Activated CD4-positive, alpha-beta T cell treated with anti-CD3 and anti-CD28 coated beads, Interleukin-2, amount 10 ng/mL, durations not matched to agents 24 days and 14 days (primary cell): Measurements from ENCODE around the gene HS6ST2. TPM values are rescaled to one million over a fixed set of nuclear protein-coding genes. Genes with fewer than 3 reads are reported as not detected.
"Not testable (repeated sequence)": the region's sequence is repeated elsewhere in the genome, so short reads cannot be mapped to it uniquely, and the experiment has no call there.

ENCODE experiments used
- DNase-seq: peaks from one replicate; pipeline ENCODE4 v3.0.0; 2022
- H3K27ac Mint-ChIP-seq: one replicate; pipeline ENCODE4 v1.8.0; 2022; ENCODE audit warnings: mild to moderate bottlenecking, mixed read lengths
- H3K27me3 Mint-ChIP-seq: one replicate; pipeline ENCODE4 v1.8.0; 2022; ENCODE audit warnings: mixed read lengths
- H3K36me3 Mint-ChIP-seq: one replicate; pipeline ENCODE4 v1.8.0; 2022; ENCODE audit warnings: low read depth, mild to moderate bottlenecking, mixed read lengths
- H3K4me1 Mint-ChIP-seq: one replicate; pipeline ENCODE4 v1.8.0; 2021; ENCODE audit warnings: mixed read lengths
- H3K4me3 Mint-ChIP-seq: one replicate; pipeline ENCODE4 v1.8.0; 2022; ENCODE audit warnings: mild to moderate bottlenecking, moderate library complexity, mixed read lengths
- H3K9me3 Mint-ChIP-seq: one replicate; pipeline ENCODE4 v1.8.0; 2021; ENCODE audit warnings: mixed read lengths
- intact Hi-C: fragments of 100-400 bp; cut with micrococcal nuclease; formaldehyde crosslinking; loops from one replicate; pipeline ENCODE4 v1.15.1; 2023
- total RNA-seq: library from RNA; stranded (reverse); gene quantifications from 2 replicates; pipeline ENCODE4 v1.2.3, GENCODE V29; 2022

HS6ST2 gene
- total RNA-seq, 1 donor from 2014 or later = 1.2 TPM

- Mint-ChIP-seq H3K4me1 (no peaks in the 10 kb centered on the region), H3K27ac (no peak overlapping the region), H3K36me3 (no peaks in the 10 kb centered on the region), H3K4me3 (no peak overlapping the region), H3K9me3 (no peaks in the 10 kb centered on the region), H3K27me3 (no peaks in the 10 kb centered on the region)
- no peak for DNase-seq
- intact Hi-C loops = no loop called here
These were observed 49.5 kb downstream of the HS6ST2 start for GRCh38 chrX:132908891-132909290.

- no peak for DNase-seq
- H3K36me3 Mint-ChIP-seq = no peaks in the 10 kb centered on the region
- no peak overlapping the region for H3K27ac Mint-ChIP-seq
- no peaks in the 10 kb centered on the region for H3K27me3 Mint-ChIP-seq
- no peak overlapping the region for H3K4me3 Mint-ChIP-seq
- H3K4me1 Mint-ChIP-seq = no peaks in the 10 kb centered on the region
- intact Hi-C loops = no loop called here
- no peaks in the 10 kb centered on the region for H3K9me3 Mint-ChIP-seq
These were observed 57.7 kb downstream of the HS6ST2 start for GRCh38 chrX:132900633-132901293.

GRCh38 chrX:132887569-132887968, 70.9 kb downstream of the HS6ST2 start:
- Mint-ChIP-seq H3K4me1 (no peaks in the 10 kb centered on the region), H3K27me3 (peaks cover 3% of the 10 kb centered on the region), H3K27ac (no peak overlapping the region), H3K9me3 (no peaks in the 10 kb centered on the region), H3K4me3 (no peak overlapping the region), H3K36me3 (no peaks in the 10 kb centered on the region)
- intact Hi-C loops = no loop called here
- DNase-seq = no peak

- H3K4me1 Mint-ChIP-seq = no peaks in the 10 kb centered on the region
- no peak overlapping the region for H3K4me3 Mint-ChIP-seq
- no peak for DNase-seq
- intact Hi-C loops = no loop called here
- H3K9me3 Mint-ChIP-seq = no peaks in the 10 kb centered on the region
- H3K27ac Mint-ChIP-seq = no peak overlapping the region
- peaks cover 3% of the 10 kb centered on the region for H3K27me3 Mint-ChIP-seq
- no peaks in the 10 kb centered on the region for H3K36me3 Mint-ChIP-seq
These were observed 75.0 kb downstream of the HS6ST2 start for GRCh38 chrX:132883358-132883915.

GRCh38 chrX:132880753-132881152, 77.7 kb downstream of the HS6ST2 start:
- H3K4me3 Mint-ChIP-seq, H3K27me3 Mint-ChIP-seq, H3K9me3 Mint-ChIP-seq, H3K36me3 Mint-ChIP-seq, DNase-seq, intact Hi-C loops, H3K4me1 Mint-ChIP-seq, H3K27ac Mint-ChIP-seq: not testable (repeated sequence)

GRCh38 chrX:132877954-132878536, 80.4 kb downstream of the HS6ST2 start:
- H3K9me3 Mint-ChIP-seq = no peaks in the 10 kb centered on the region
- H3K4me1 Mint-ChIP-seq = no peaks in the 10 kb centered on the region
- H3K27me3 Mint-ChIP-seq = peaks cover 2% of the 10 kb centered on the region
- intact Hi-C loops = no loop called here
- H3K27ac Mint-ChIP-seq = no peak overlapping the region
- DNase-seq = no peak
- H3K4me3 Mint-ChIP-seq = no peak overlapping the region
- no peaks in the 10 kb centered on the region for H3K36me3 Mint-ChIP-seq

GRCh38 chrX:132876523-132877338, 81.7 kb downstream of the HS6ST2 start:
- Mint-ChIP-seq H3K36me3 (no peaks in the 10 kb centered on the region), H3K4me1 (no peaks in the 10 kb centered on the region), H3K9me3 (no peaks in the 10 kb centered on the region), H3K4me3 (no peak overlapping the region), H3K27me3 (peaks cover 2% of the 10 kb centered on the region), H3K27ac (no peak overlapping the region)
- DNase-seq = no peak
- intact Hi-C loops = no loop called here

GRCh38 chrX:132875650-132876522, 82.5 kb downstream of the HS6ST2 start:
- H3K36me3 Mint-ChIP-seq = no peaks in the 10 kb centered on the region
- DNase-seq = no peak
- no peak overlapping the region for H3K4me3 Mint-ChIP-seq
- intact Hi-C loops = no loop called here
- H3K4me1 Mint-ChIP-seq = no peaks in the 10 kb centered on the region
- no peaks in the 10 kb centered on the region for H3K9me3 Mint-ChIP-seq
- H3K27ac Mint-ChIP-seq = no peak overlapping the region
- H3K27me3 Mint-ChIP-seq = peaks cover 2% of the 10 kb centered on the region

- Mint-ChIP-seq H3K4me3 (no peak overlapping the region), H3K9me3 (peaks cover 11% of the 10 kb centered on the region), H3K36me3 (peaks cover 4% of the 10 kb centered on the region), H3K27me3 (no peaks in the 10 kb centered on the region), H3K4me1 (peaks cover 22% of the 10 kb centered on the region), H3K27ac (no peak overlapping the region)
- no peak for DNase-seq
- intact Hi-C loops = no loop called here
These were observed 95.9 kb downstream of the HS6ST2 start for GRCh38 chrX:132862562-132862961.

- Mint-ChIP-seq H3K36me3 (peaks cover 4% of the 10 kb centered on the region), H3K9me3 (peaks cover 13% of the 10 kb centered on the region), H3K4me1 (peaks cover 23% of the 10 kb centered on the region), H3K4me3 (no peak overlapping the region), H3K27me3 (no peaks in the 10 kb centered on the region), H3K27ac (no peak overlapping the region)
- DNase-seq = no peak
- intact Hi-C loops = no loop called here
These were observed 97.4 kb downstream of the HS6ST2 start for GRCh38 chrX:132861076-132861475.

- peaks cover 23% of the 10 kb centered on the region for H3K4me1 Mint-ChIP-seq
- intact Hi-C loops = no loop called here
- peaks cover 13% of the 10 kb centered on the region for H3K9me3 Mint-ChIP-seq
- DNase-seq = no peak
- H3K36me3 Mint-ChIP-seq = peaks cover 4% of the 10 kb centered on the region
- no peak overlapping the region for H3K4me3 Mint-ChIP-seq
- H3K27ac Mint-ChIP-seq = no peak overlapping the region
- no peaks in the 10 kb centered on the region for H3K27me3 Mint-ChIP-seq
These were observed 98.2 kb downstream of the HS6ST2 start for GRCh38 chrX:132860200-132860599.

- intact Hi-C loops = no loop called here
- Mint-ChIP-seq H3K9me3 (peaks cover 9% of the 10 kb centered on the region), H3K4me1 (peaks cover 23% of the 10 kb centered on the region), H3K27ac (peak overlapping the region; percentile 45), H3K4me3 (peak overlapping the region; percentile 18), H3K27me3 (no peaks in the 10 kb centered on the region), H3K36me3 (peaks cover 4% of the 10 kb centered on the region)
- DNase-seq = peak; percentile 63
These were observed 100.4 kb downstream of the HS6ST2 start for GRCh38 chrX:132858018-132858417.

- DNase-seq = no peak
- Mint-ChIP-seq H3K27me3 (peaks cover 3% of the 10 kb centered on the region), H3K27ac (no peak overlapping the region), H3K36me3 (peaks cover 4% of the 10 kb centered on the region), H3K9me3 (peaks cover 9% of the 10 kb centered on the region), H3K4me3 (no peak overlapping the region), H3K4me1 (peaks cover 23% of the 10 kb centered on the region)
- intact Hi-C loops = no loop called here
These were observed 102.6 kb downstream of the HS6ST2 start for GRCh38 chrX:132855780-132856341.
